KMS-11 (cell line): ENCODE data around the gene KLHL41.
"Not testable (repeated sequence)": the region's sequence is repeated elsewhere in the genome, so short reads cannot be mapped to it uniquely, and the experiment has no call there.

Experiments used
- H2AFZ ChIP-seq: fragments of 200-600 bp; sonication (generic); 2 replicates; pipeline ENCODE4 v1.6.1; 2016; ENCODE audit warnings: antibody characterized with exemption, mixed run types, low read depth
- H3K27ac ChIP-seq: fragments of 200-600 bp; sonication (generic); 2 replicates; pipeline ENCODE4 v1.6.1; 2016; ENCODE audit warnings: mild to moderate bottlenecking, mixed run types
- H3K27me3 ChIP-seq: fragments of 200-600 bp; sonication (generic); 2 replicates; pipeline ENCODE4 v1.6.1; 2017; ENCODE audit warnings: mild to moderate bottlenecking, low read depth, mixed run types, moderate library complexity; ENCODE audit not compliant: insufficient read depth
- H3K36me3 ChIP-seq: fragments of 200-600 bp; sonication (generic); 2 replicates; pipeline ENCODE4 v1.6.1; 2017; ENCODE audit warnings: mild to moderate bottlenecking, mixed run types; ENCODE audit not compliant: insufficient read depth
- H3K4me1 ChIP-seq: fragments of 200-600 bp; sonication (generic); 2 replicates; pipeline ENCODE4 v1.6.1; 2016; ENCODE audit warnings: mild to moderate bottlenecking, low read depth, mixed run types; ENCODE audit not compliant: poor library complexity, severe bottlenecking
- H3K4me2 ChIP-seq: fragments of 200-600 bp; sonication (generic); 2 replicates; pipeline ENCODE4 v1.7.0; 2016; ENCODE audit warnings: mild to moderate bottlenecking, mixed run types
- H3K4me3 ChIP-seq: fragments of 200-600 bp; sonication (generic); IDR thresholded peaks from 2 replicates; pipeline ENCODE4 v1.6.1; 2017; ENCODE audit warnings: low read depth, low read length, mixed read lengths; ENCODE audit not compliant: insufficient read depth
- H3K79me2 ChIP-seq: fragments of 200-600 bp; sonication (generic); 2 replicates; pipeline ENCODE4 v1.6.1; 2016; ENCODE audit warnings: low read depth, mixed run types; ENCODE audit not compliant: insufficient read depth
- H3K9ac ChIP-seq: fragments of 200-600 bp; sonication (generic); 2 replicates; pipeline ENCODE4 v1.6.1; 2016; ENCODE audit warnings: mild to moderate bottlenecking, mixed run types
- H4K20me1 ChIP-seq: fragments of 200-600 bp; sonication (generic); 2 replicates; pipeline ENCODE4 v1.6.1; 2016; ENCODE audit warnings: mild to moderate bottlenecking, mixed run types; ENCODE audit not compliant: insufficient read depth
- TF ChIP-seq, protein P1 (sequence below): fragments of 200-600 bp; sonication (generic); conservative IDR thresholded peaks from 2 replicates; pipeline ENCODE4 v1.6.1; 2017; ENCODE audit warnings: low read depth, mild to moderate bottlenecking, antibody characterized with exemption, low read length, moderate library complexity, mixed read lengths

Gene KLHL41

DNA sequence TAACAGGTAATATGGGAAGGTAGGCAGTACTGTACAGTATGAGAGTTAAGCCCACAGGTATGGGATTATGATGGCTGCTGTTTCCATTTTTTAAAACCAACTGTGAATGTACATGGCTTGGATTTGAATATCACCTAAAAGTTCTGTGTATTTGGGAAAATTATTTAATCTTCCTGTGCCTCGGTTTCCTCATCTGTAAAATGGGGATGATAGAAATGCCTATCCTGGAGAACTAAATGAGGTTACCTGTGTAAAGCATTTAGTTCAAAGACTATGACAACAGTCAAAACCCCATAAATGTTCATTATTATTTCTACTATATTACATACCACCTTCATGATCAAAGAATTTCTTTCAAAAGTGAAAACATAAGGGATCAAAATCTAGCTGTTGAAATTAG is 3.6 kb downstream of the KLHL41 start:
- Histone ChIP-seq H3K27ac (no peak overlapping the region), H3K27me3 (no peaks in the 10 kb centered on the region), H3K9ac (no peak overlapping the region), H4K20me1 (no peaks in the 10 kb centered on the region), H3K79me2 (no peaks in the 10 kb centered on the region), H3K4me2 (no peak overlapping the region), H3K4me3 (no peak overlapping the region), H3K36me3 (no peaks in the 10 kb centered on the region), H2AFZ (no peak overlapping the region), H3K4me1 (no peaks in the 10 kb centered on the region)
- TF ChIP-seq, protein P1, sequence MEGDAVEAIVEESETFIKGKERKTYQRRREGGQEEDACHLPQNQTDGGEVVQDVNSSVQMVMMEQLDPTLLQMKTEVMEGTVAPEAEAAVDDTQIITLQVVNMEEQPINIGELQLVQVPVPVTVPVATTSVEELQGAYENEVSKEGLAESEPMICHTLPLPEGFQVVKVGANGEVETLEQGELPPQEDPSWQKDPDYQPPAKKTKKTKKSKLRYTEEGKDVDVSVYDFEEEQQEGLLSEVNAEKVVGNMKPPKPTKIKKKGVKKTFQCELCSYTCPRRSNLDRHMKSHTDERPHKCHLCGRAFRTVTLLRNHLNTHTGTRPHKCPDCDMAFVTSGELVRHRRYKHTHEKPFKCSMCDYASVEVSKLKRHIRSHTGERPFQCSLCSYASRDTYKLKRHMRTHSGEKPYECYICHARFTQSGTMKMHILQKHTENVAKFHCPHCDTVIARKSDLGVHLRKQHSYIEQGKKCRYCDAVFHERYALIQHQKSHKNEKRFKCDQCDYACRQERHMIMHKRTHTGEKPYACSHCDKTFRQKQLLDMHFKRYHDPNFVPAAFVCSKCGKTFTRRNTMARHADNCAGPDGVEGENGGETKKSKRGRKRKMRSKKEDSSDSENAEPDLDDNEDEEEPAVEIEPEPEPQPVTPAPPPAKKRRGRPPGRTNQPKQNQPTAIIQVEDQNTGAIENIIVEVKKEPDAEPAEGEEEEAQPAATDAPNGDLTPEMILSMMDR = no peak

DNA sequence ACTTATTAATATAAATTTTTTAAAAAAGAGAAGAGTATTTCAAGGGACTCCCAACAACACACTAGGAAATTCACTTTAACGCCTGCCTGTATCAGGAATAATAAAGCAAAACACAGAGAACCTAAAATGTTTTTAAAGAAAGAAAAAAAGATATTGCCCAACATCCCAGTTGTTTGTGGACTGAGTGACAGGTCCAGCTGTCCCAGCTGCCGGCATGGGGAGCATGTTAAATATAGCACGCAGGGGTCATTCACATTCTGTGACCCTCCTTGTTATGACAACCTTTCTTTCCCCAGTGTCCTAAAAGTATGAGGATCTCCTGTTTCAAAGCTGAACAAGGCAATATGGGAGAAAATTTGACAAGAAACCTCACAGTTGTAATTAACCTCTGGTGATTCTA is 4.4 kb downstream of the KLHL41 start:
- no peaks in the 10 kb centered on the region for H3K4me1 ChIP-seq
- H3K79me2 ChIP-seq = no peaks in the 10 kb centered on the region
- no peak overlapping the region for H3K9ac ChIP-seq
- no peaks in the 10 kb centered on the region for H4K20me1 ChIP-seq
- H2AFZ ChIP-seq = no peak overlapping the region
- H3K27ac ChIP-seq = no peak overlapping the region
- no peak overlapping the region for H3K4me2 ChIP-seq
- no peak overlapping the region for H3K4me3 ChIP-seq
- H3K36me3 ChIP-seq = no peaks in the 10 kb centered on the region
- TF ChIP-seq, protein P1 = no peak
- no peaks in the 10 kb centered on the region for H3K27me3 ChIP-seq

DNA sequence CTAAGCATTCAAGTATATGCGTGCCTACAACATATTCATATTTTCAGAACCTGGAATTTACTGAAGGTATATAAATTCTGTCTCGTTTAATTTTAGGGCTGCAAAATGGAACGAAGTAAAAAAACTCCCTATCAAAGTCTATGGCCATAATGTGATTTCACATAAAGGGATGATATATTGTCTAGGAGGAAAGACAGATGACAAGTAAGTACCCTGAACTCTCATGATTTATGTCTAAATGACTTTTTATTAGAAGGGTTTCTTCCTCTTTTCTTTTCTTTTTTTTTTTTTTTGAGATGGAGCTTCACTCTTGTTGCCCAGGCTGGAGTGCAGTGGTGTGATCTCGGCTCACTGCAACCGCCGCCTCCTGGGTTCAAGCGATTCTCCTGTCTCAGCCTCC is 5.3 kb downstream of the KLHL41 start:
- not testable (repeated sequence) for H4K20me1 ChIP-seq, H3K9ac ChIP-seq, H3K36me3 ChIP-seq, H3K79me2 ChIP-seq, H3K4me1 ChIP-seq, H2AFZ ChIP-seq, H3K27ac ChIP-seq, H3K4me3 ChIP-seq, H3K4me2 ChIP-seq, H3K27me3 ChIP-seq

DNA sequence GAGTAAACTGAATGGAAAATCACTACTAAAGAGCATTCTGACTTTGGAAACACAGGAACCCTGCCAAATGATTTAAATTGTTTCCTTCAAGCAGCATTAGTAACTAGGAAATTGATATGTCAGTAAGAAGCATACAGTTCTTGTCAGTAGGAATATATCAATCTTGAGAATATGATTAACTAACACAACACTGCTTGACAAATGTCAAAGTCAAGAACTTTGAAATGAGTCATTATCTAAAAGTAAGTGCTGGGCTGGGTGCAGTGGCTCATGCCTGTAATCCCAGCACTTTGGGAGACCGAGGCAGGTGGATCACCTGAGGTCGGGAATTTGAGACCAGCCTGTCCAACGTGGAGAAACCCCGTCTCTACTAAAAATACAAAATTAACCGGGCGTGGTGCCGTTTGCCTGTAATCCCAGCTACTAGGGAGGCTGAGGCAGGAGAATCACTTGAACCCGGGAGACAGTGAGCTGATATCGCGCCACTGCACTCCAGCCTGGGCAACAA is 7.0 kb downstream of the KLHL41 start:
- H3K79me2 ChIP-seq, H3K27ac ChIP-seq, H3K36me3 ChIP-seq, H3K27me3 ChIP-seq, H3K9ac ChIP-seq, H3K4me3 ChIP-seq, H3K4me2 ChIP-seq, H2AFZ ChIP-seq, H3K4me1 ChIP-seq, H4K20me1 ChIP-seq: not testable (repeated sequence)

DNA sequence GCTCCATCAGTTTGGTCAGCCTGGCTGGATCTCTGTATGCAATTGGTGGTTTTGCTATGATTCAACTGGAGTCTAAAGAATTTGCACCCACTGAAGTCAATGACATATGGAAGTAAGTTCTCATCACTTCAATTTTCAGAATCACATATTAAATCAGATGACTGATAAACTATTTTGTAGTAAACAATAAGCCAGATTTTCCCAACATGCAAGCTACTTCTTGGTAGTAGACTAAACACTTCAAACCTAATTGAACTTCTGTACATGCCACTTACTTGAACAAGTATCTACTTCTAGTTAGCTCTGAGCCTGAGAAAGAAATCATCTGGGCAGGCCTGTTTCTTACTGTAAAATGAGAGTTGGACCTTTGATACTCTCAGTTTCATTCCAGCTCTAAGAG is 11.4 kb downstream of the KLHL41 start:
- no peaks in the 10 kb centered on the region for H3K36me3 ChIP-seq
- H3K9ac ChIP-seq = no peak overlapping the region
- H3K4me2 ChIP-seq = no peak overlapping the region
- H3K79me2 ChIP-seq = no peaks in the 10 kb centered on the region
- TF ChIP-seq, protein P1 = no peak
- H3K4me3 ChIP-seq = no peak overlapping the region
- H3K4me1 ChIP-seq = no peaks in the 10 kb centered on the region
- H3K27me3 ChIP-seq = no peaks in the 10 kb centered on the region
- H4K20me1 ChIP-seq = no peaks in the 10 kb centered on the region
- H2AFZ ChIP-seq = no peak overlapping the region
- no peak overlapping the region for H3K27ac ChIP-seq
